ENCODE measurements around the gene ISG15.

The ISG15 gene

GRCh38 chr1:1050577-1051052 is 37.3 kb downstream of the ISG15 start:
- Histone ChIP-seq H2AFZ (no peak overlapping the region), H3K36me3 (ENCODE audit: control insufficient read depth, insufficient read depth, low read length) (no peaks in the 10 kb centered on the region), H3K9me3 (ENCODE audit: control insufficient read depth, low read length) (no peaks in the 10 kb centered on the region), H3K27ac (no peak overlapping the region), H3K4me1 (no peaks in the 10 kb centered on the region), H3K4me3 (ENCODE audit: low read depth, low read length) (no peak overlapping the region), H3K27me3 (ENCODE audit: control insufficient read depth, insufficient read depth, low read length) (no peaks in the 10 kb centered on the region), H3K79me2 (no peaks in the 10 kb centered on the region), H3K4me2 (ENCODE audit: low read length) (no peak overlapping the region), H3K9ac (no peak overlapping the region)
- TF ChIP-seq CTCF (IDR thresholded peaks at IDR 0.05), result no peak

- H3K9me3 ChIP-seq (ENCODE audit: control insufficient read depth, low read length), result no peaks in the 10 kb centered on the region
- no peak overlapping the region for H3K9ac ChIP-seq
- no peaks in the 10 kb centered on the region for H3K79me2 ChIP-seq
- no peaks in the 10 kb centered on the region for H3K27me3 ChIP-seq (ENCODE audit: control insufficient read depth, insufficient read depth, low read length)
- H2AFZ ChIP-seq, result no peak overlapping the region
- no peaks in the 10 kb centered on the region for H3K36me3 ChIP-seq (ENCODE audit: control insufficient read depth, insufficient read depth, low read length)
- TF ChIP-seq CTCF (IDR thresholded peaks at IDR 0.05), result no peak
- no peaks in the 10 kb centered on the region for H3K4me1 ChIP-seq
- H3K4me3 ChIP-seq (ENCODE audit: low read depth, low read length), result no peak overlapping the region
- H3K4me2 ChIP-seq (ENCODE audit: low read length), result no peak overlapping the region
- H3K27ac ChIP-seq, result no peak overlapping the region
Observed at GRCh38 chr1:1051127-1051810, 38.0 kb downstream of the ISG15 start.

- H3K36me3 ChIP-seq (ENCODE audit: control insufficient read depth, insufficient read depth, low read length), result no peaks in the 10 kb centered on the region
- H3K27ac ChIP-seq, result no peak overlapping the region
- no peak for TF ChIP-seq CTCF (IDR thresholded peaks at IDR 0.05)
- H3K27me3 ChIP-seq (ENCODE audit: control insufficient read depth, insufficient read depth, low read length), result no peaks in the 10 kb centered on the region
- no peak overlapping the region for H3K4me2 ChIP-seq (ENCODE audit: low read length)
- no peaks in the 10 kb centered on the region for H3K79me2 ChIP-seq
- H3K4me3 ChIP-seq (ENCODE audit: low read depth, low read length), result no peak overlapping the region
- no peaks in the 10 kb centered on the region for H3K4me1 ChIP-seq
- no peaks in the 10 kb centered on the region for H3K9me3 ChIP-seq (ENCODE audit: control insufficient read depth, low read length)
- no peak overlapping the region for H3K9ac ChIP-seq
- no peak overlapping the region for H2AFZ ChIP-seq
Observed at GRCh38 chr1:1052003-1052840, 38.9 kb downstream of the ISG15 start.

GRCh38 chr1:1053022-1053421 is 39.7 kb downstream of the ISG15 start:
- Histone ChIP-seq H3K27ac (no peak overlapping the region), H3K9ac (no peak overlapping the region), H2AFZ (no peak overlapping the region), H3K27me3 (ENCODE audit: control insufficient read depth, insufficient read depth, low read length) (no peaks in the 10 kb centered on the region), H3K36me3 (ENCODE audit: control insufficient read depth, insufficient read depth, low read length) (no peaks in the 10 kb centered on the region), H3K9me3 (ENCODE audit: control insufficient read depth, low read length) (no peaks in the 10 kb centered on the region), H3K4me3 (ENCODE audit: low read depth, low read length) (no peak overlapping the region), H3K79me2 (no peaks in the 10 kb centered on the region), H3K4me1 (no peaks in the 10 kb centered on the region), H3K4me2 (ENCODE audit: low read length) (no peak overlapping the region)
- no peak for TF ChIP-seq CTCF (IDR thresholded peaks at IDR 0.05)

Measured in parathyroid adenoma (tissue), 2 donors.